Measurements from ENCODE around the gene SUPV3L1.

The SUPV3L1 gene

DNA sequence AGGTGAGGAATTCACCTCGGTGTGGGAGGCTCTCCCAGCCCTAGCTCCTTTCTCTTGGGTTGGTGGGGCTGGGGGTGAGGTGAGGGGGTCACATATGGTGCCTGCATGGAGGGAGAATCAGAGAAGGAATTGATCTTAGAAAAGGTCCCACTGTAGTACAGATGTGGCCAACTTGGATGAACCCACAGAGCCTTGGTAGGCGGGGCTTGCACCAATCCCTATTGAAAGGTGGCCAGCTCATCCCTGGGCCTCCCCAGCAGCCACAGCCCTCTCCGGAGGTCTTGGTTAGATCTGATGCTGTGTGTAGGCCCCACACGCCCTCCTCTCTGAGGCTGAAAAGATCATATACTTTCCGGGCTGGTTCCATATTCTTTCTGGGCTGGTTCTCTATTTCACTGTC lies 59.1 kb downstream of the SUPV3L1 start:
- Histone ChIP-seq H3K4me1 (ENCODE audit: control insufficient read depth in 1 of 2, insufficient read depth in 1 of 2, low read depth in 1 of 2, low read length in 1 of 2) (peaks cover 4 to 8% of the 10 kb centered on the region in 2 experiments), H3K4me3 (ENCODE audit: low read depth in 1 of 2, low read length in 1 of 2) (no peak overlapping the region)
- TF ChIP-seq CTCF (IDR thresholded peaks at IDR 0.05), result no peak

GRCh38 chr10:69239816-69240434 lies 59.9 kb downstream of the SUPV3L1 start:
- Histone ChIP-seq H3K27ac (no peak overlapping the region), H3K4me3 (ENCODE audit: low read depth in 1 of 2, low read length in 1 of 2) (no peak overlapping the region), H3K27me3 (no peaks in the 10 kb centered on the region), H3K36me3 (no peaks in the 10 kb centered on the region), H3K9me3 (no peaks in the 10 kb centered on the region), H3K4me1 (ENCODE audit: control insufficient read depth in 1 of 2, insufficient read depth in 1 of 2, low read depth in 1 of 2, low read length in 1 of 2) (peaks cover 4 to 8% of the 10 kb centered on the region in 2 experiments)
- no peak for TF ChIP-seq CTCF (IDR thresholded peaks at IDR 0.05)

More for the DNA sequence above, 59.1 kb downstream of the SUPV3L1 start:
- H3K36me3 ChIP-seq, result no peaks in the 10 kb centered on the region
- H3K9me3 ChIP-seq, result no peaks in the 10 kb centered on the region
- no peaks in the 10 kb centered on the region for H3K27me3 ChIP-seq
- no peak overlapping the region for H3K27ac ChIP-seq

- TF ChIP-seq CTCF (IDR thresholded peaks at IDR 0.05), result no peak
- peaks cover 4 to 8% of the 10 kb centered on the region in 2 experiments for H3K4me1 ChIP-seq (ENCODE audit: control insufficient read depth in 1 of 2, insufficient read depth in 1 of 2, low read depth in 1 of 2, low read length in 1 of 2)
- no peaks in the 10 kb centered on the region for H3K27me3 ChIP-seq
These were observed 60.4 kb downstream of the SUPV3L1 start for GRCh38 chr10:69240455-69240854.

GRCh38 chr10:69241575-69241974 lies 61.5 kb downstream of the SUPV3L1 start:
- Histone ChIP-seq H3K27ac (no peak overlapping the region), H3K27me3 (no peaks in the 10 kb centered on the region), H3K36me3 (no peaks in the 10 kb centered on the region), H3K4me1 (ENCODE audit: control insufficient read depth in 1 of 2, insufficient read depth in 1 of 2, low read depth in 1 of 2, low read length in 1 of 2) (peaks cover 4 to 8% of the 10 kb centered on the region in 2 experiments), H3K4me3 (ENCODE audit: low read depth in 1 of 2, low read length in 1 of 2) (no peak overlapping the region), H3K9me3 (no peaks in the 10 kb centered on the region)
- TF ChIP-seq CTCF (IDR thresholded peaks at IDR 0.05), result no peak

More at GRCh38 chr10:69240455-69240854, 60.4 kb downstream of the SUPV3L1 start:
- no peak overlapping the region for H3K27ac ChIP-seq
- H3K9me3 ChIP-seq, result no peaks in the 10 kb centered on the region
- no peak overlapping the region for H3K4me3 ChIP-seq (ENCODE audit: low read depth in 1 of 2, low read length in 1 of 2)
- H3K36me3 ChIP-seq, result no peaks in the 10 kb centered on the region

DNA sequence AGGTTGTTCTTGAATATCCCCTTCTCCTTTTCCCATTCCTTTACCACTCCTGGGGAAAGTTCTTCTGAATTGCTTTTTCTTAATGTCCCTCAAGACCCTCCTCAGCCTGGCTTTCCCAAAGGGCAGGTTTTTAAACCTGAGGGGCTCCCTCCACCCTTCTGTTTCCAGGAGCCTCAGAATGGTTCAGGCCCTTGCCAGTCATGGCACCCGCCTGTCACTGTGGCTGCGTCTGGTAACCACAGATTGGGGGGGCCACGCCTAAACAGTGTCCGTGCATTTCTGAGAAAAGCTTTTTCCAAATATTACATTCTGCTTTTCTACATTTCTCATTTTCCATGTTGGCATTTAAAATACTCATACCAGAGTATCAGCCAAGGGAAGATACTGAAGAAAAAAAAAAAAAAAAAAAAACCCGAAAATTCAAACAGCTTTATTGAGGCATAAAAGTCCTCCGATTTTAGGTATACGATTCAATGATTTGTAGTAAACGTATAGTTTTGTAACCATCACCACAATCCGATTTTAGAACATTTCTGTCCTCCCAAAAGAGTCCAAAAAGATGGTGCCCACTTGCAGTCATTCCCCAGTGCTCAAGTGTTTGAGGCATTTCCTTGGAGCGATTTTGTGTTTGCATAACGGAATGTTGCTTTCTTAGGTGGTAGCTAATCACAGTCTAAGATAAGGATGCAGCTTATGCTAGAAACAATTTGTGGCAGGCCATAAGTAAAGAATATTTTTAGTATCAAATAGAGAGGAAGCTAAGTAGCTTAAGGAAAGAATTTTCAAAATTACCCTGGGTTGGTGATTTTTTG lies 62.2 kb downstream of the SUPV3L1 start:
- no peaks in the 10 kb centered on the region for H3K27me3 ChIP-seq
- no peaks in the 10 kb centered on the region for H3K9me3 ChIP-seq
- no peak overlapping the region for H3K4me3 ChIP-seq (ENCODE audit: low read depth in 1 of 2, low read length in 1 of 2)
- no peak for TF ChIP-seq CTCF (IDR thresholded peaks at IDR 0.05)
- H3K4me1 ChIP-seq (ENCODE audit: control insufficient read depth in 1 of 2, insufficient read depth in 1 of 2, low read depth in 1 of 2, low read length in 1 of 2), result peaks cover 4 to 8% of the 10 kb centered on the region in 2 experiments
- no peak overlapping the region for H3K27ac ChIP-seq
- H3K36me3 ChIP-seq, result no peaks in the 10 kb centered on the region
